Keratinocyte (primary cell): ENCODE measurements around the gene POU4F1.
A peak's percentile ranks its signal among the peaks of the same experiment; 100 is the strongest.

Experiments
- EZH2 ChIP-seq: IDR thresholded peaks from one replicate; pipeline ENCODE4 v1.6.1; 2012; ENCODE audit warnings: inconsistent platforms, mild to moderate bottlenecking, low read length, moderate library complexity
- TF ChIP-seq, protein P1 (sequence below), 3 experiments: IDR thresholded peaks in 1 of 3; conservative IDR thresholded peaks in 1 of 3; optimal IDR thresholded peaks in 1 of 3; 2 replicates in 2 of 3; 3 replicates in 1 of 3; pipeline versions ENCODE3 to v1.5.1; 2011; ENCODE audit warnings: low read length in 3 of 3, mild to moderate bottlenecking in 3 of 3, moderate library complexity in 2 of 3, control low read depth in 1 of 3, inconsistent platforms in 1 of 3; ENCODE audit not compliant: insufficient read depth in 2 of 3; ENCODE audit errors: extremely low read depth in 1 of 3

DNA sequence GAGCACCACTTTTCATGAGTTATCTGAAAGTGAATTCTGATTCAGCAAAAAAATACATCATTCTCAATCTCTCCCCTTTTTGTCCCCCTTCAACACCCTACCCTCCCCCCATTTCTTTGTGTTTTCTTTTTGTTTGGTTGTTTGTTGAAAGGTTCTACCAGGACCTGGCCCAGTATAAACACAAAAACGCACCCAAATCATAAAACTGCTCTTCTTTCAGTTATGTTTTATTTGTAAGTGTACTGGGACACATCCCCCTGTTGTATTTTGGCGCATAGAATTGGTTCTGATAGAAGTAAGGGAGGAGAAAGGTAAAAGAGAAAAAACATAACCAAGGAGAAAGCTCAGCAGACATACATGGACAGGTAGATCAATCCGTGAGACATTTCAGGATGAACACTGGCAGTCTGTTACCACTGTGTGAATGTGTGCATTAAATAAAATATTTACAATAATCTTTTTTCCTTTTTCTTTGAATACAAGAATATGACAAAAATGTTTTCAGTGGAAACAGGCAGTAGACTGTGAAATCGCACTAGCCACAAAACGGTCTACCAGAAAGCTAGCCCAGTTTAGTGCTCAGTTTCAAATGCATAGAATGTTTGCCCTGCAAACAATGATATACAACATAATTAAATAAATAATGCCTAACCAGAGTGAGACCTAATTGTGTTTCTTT, 4.2 kb downstream of the POU4F1 start:
- TF ChIP-seq, protein P1, sequence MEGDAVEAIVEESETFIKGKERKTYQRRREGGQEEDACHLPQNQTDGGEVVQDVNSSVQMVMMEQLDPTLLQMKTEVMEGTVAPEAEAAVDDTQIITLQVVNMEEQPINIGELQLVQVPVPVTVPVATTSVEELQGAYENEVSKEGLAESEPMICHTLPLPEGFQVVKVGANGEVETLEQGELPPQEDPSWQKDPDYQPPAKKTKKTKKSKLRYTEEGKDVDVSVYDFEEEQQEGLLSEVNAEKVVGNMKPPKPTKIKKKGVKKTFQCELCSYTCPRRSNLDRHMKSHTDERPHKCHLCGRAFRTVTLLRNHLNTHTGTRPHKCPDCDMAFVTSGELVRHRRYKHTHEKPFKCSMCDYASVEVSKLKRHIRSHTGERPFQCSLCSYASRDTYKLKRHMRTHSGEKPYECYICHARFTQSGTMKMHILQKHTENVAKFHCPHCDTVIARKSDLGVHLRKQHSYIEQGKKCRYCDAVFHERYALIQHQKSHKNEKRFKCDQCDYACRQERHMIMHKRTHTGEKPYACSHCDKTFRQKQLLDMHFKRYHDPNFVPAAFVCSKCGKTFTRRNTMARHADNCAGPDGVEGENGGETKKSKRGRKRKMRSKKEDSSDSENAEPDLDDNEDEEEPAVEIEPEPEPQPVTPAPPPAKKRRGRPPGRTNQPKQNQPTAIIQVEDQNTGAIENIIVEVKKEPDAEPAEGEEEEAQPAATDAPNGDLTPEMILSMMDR (optimal IDR thresholded peaks at IDR 0.05 in 1 of 3, IDR thresholded peaks at IDR 0.05 in 1 of 3, conservative IDR thresholded peaks at IDR 0.05 in 1 of 3; ENCODE audit: extremely low read depth in 1 of 3, insufficient read depth in 2 of 3, low read length in 3 of 3), result no peak
- peak; percentile 54 for TF ChIP-seq EZH2
